Muscle layer of duodenum (tissue), 2 donors: ENCODE data around the gene ERC2.

Experiments
- H3K27ac ChIP-seq: one replicate; pipeline ENCODE4 v1.7.0; 2013; ENCODE audit warnings: mild to moderate bottlenecking, low read length
- H3K27me3 ChIP-seq: one replicate; pipeline ENCODE4 v1.7.0; 2013; ENCODE audit warnings: low read depth, mild to moderate bottlenecking, control low read depth, low read length
- H3K36me3 ChIP-seq, 2 donors: one replicate each; pipeline ENCODE4 v1.7.0; 2013; ENCODE audit warnings: low read length in 2 of 2, control low read depth in 1 of 2, mild to moderate bottlenecking in 1 of 2; ENCODE audit not compliant: insufficient read depth in 2 of 2, control insufficient read depth in 1 of 2
- H3K4me1 ChIP-seq, 2 donors: one replicate each; pipeline ENCODE4 v1.7.0; 2013; ENCODE audit warnings: low read length in 2 of 2, mild to moderate bottlenecking in 2 of 2, control low read depth in 1 of 2, moderate library complexity in 1 of 2; ENCODE audit not compliant: insufficient read depth in 2 of 2, control insufficient read depth in 1 of 2
- H3K4me3 ChIP-seq, 2 donors: one replicate each; pipeline ENCODE4 v1.7.0; 2013; ENCODE audit warnings: low read length in 2 of 2, low read depth in 1 of 2, mild to moderate bottlenecking in 1 of 2
- H3K9me3 ChIP-seq, 2 donors: one replicate each; pipeline ENCODE4 v1.7.0; 2013; ENCODE audit warnings: low read length in 2 of 2, control low read depth in 1 of 2, mild to moderate bottlenecking in 1 of 2; ENCODE audit not compliant: control insufficient read depth in 1 of 2
- donor health status: healthy.

The ERC2 gene

DNA sequence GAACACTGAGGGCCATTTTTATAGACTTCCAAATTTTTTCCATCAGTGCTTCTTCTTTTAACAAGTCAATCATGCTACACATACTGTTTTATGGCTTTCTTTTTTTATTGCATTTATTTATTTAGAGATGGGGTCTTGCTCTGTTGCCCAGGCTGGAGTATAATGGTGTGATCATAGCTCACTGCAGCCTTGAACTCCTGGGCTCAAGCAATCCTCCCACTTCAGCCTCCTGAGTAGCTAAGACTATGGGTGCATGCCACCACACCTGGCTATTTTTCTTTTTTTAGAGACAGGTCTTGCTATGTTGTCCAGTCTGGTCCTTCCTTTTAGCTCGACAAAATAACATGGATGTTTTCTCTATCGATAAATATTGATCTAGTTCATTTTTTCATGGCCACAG, 555.4 kb downstream of the ERC2 start:
- no peaks in the 10 kb centered on the region for H3K36me3 ChIP-seq
- H3K9me3 ChIP-seq: no peaks in the 10 kb centered on the region
- H3K27ac ChIP-seq: no peak overlapping the region
- H3K27me3 ChIP-seq: no peaks in the 10 kb centered on the region
- H3K4me3 ChIP-seq: no peak overlapping the region
- H3K4me1 ChIP-seq: no peaks in the 10 kb centered on the region

DNA sequence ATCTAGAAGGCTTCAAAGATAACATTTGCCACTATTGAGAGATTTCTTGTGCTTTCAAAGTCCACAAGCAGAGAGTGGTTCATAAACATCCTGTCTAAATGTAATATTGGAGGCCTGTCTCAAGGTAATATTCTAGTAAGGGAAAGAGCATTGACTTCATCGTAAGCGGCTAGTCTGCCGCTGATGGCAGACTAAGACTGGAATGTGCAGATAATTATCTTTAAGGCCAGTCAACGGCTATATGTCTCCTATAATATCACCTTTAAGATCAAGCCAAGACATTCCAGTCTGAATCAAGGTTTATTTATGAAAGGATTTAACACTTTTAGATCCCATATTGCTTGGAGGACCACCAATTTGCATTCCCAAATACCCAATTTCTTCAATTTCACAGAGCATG, 557.0 kb downstream of the ERC2 start:
- no peaks in the 10 kb centered on the region for H3K9me3 ChIP-seq
- H3K27me3 ChIP-seq: no peaks in the 10 kb centered on the region
- no peak overlapping the region for H3K27ac ChIP-seq
- no peaks in the 10 kb centered on the region for H3K36me3 ChIP-seq
- H3K4me3 ChIP-seq: no peak overlapping the region
- no peaks in the 10 kb centered on the region for H3K4me1 ChIP-seq

DNA sequence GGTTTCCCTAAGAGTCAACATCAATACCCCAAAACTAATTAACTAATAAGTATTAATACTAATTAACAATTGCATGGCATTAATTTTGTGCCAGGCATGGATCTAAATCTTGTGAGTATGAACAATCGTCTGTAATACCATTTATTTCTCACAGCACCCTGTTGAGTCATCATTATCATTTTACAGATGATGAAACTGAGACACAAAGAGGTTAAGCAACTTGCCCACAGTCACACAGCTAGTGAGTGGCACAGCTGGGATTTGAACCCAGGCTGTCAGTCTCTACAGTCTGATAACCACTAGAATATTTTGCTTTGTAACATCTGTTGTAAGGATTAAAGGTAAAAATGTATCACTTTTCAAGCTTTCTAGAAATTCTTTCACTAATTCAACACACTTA, 557.7 kb downstream of the ERC2 start:
- Histone ChIP-seq H3K9me3 (no peaks in the 10 kb centered on the region), H3K4me1 (no peaks in the 10 kb centered on the region), H3K4me3 (no peak overlapping the region), H3K36me3 (no peaks in the 10 kb centered on the region), H3K27ac (no peak overlapping the region), H3K27me3 (no peaks in the 10 kb centered on the region)

DNA sequence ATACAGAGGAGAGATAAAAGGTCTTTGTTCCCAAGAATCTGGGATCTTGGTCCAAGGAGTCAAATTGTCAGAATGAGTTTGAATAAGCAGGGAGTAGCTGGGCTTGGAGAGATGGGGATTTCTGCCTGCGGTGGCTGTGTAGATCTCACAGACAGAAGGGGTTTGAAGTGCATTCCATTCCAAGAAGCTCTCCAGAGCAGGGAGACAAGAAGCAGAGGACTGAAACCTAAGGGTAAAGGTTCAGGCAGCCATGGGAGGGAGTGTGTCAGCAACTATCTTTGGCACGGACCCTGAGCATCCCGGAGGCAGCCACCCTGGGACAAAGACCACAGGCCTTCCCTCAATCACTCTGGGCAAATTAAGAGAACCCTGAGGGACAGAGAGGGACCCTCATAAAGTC, 558.9 kb downstream of the ERC2 start:
- Histone ChIP-seq H3K36me3 (no peaks in the 10 kb centered on the region), H3K27me3 (no peaks in the 10 kb centered on the region), H3K4me3 (no peak overlapping the region), H3K9me3 (no peaks in the 10 kb centered on the region), H3K27ac (no peak overlapping the region), H3K4me1 (no peaks in the 10 kb centered on the region)

DNA sequence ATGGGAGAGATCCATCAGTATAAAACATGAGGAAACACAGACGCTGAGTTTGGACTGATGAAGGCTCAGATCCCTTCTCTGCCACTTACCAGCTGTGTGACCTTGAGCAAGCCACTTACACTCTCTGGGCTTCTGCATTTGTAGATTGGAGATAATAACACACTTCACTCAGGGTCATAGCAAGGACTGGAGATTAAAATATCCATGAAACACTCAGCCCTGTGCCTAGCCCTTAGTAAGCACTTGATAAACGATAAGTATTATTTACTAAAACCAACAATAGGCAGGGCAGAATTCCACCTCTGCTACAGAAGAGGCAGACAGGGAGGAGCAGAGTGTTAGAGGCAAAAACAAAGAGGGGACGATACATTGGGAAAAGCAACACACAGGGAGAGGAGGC, 560.7 kb downstream of the ERC2 start:
- Histone ChIP-seq H3K27ac (no peak overlapping the region), H3K27me3 (no peaks in the 10 kb centered on the region), H3K4me3 (no peak overlapping the region), H3K4me1 (no peaks in the 10 kb centered on the region), H3K9me3 (no peaks in the 10 kb centered on the region), H3K36me3 (no peaks in the 10 kb centered on the region)

DNA sequence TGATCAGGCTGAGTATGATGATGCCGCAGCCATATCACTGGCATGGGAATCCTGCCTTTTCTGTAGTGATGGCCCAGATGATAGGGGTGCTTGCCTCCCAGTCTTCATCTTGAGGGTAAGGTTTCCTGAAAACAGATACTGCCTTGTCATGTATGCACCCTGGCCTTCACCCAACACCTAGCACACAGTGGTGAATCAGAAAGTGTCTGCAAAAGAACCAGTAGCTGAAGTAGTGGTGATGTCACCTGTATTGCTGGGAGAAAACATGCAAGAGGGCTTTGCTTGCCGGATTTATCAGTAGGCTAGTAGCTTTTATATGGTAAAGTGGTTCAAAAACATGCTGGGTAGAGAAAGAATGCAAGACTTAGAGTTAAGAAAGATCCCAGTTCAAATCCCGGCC, 561.4 kb downstream of the ERC2 start:
- no peak overlapping the region for H3K27ac ChIP-seq
- no peaks in the 10 kb centered on the region for H3K9me3 ChIP-seq
- no peak overlapping the region for H3K4me3 ChIP-seq
- H3K27me3 ChIP-seq: no peaks in the 10 kb centered on the region
- no peaks in the 10 kb centered on the region for H3K36me3 ChIP-seq
- H3K4me1 ChIP-seq: no peaks in the 10 kb centered on the region

DNA sequence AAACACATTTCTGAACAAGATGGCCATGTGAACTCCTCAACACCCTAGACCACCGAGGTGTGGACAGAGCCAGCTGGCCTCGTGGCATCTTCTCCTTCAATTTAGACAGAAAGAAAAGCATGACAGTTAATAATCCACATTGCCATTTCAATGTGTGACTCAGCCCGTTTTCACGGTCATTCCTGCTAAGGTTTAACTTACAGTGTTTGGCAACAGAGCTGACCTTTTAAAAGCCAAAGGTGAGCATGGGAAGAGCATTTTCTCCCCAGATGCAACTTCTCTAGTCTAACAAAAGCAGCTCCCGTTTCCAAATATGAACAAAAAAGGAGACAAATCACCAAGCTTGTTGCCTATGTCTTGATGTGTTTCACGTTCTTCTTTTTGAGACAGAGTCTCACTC, 563.6 kb downstream of the ERC2 start:
- Histone ChIP-seq H3K4me3 (no peak overlapping the region), H3K27me3 (no peaks in the 10 kb centered on the region), H3K36me3 (no peaks in the 10 kb centered on the region), H3K27ac (no peak overlapping the region), H3K4me1 (no peaks in the 10 kb centered on the region), H3K9me3 (no peaks in the 10 kb centered on the region)

DNA sequence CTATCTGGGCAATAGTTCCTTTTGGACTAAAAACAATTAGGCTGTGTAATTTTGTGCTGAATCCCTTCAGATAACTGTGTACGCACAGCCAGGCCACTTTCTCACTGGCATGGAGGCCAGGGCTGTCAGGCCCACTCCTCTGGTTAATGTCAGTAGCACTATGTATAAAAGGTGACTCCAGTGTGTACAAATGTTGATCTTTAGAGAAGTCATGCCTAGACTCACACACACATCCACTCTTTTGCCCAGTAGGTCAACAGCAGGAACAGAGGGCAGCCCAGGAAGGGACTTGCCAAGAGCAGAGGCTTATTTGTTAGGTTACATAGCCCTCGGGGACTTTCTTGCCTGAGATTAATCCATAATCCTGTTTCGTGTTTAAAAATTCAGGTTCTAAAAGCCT, 564.6 kb downstream of the ERC2 start:
- H3K27ac ChIP-seq: no peak overlapping the region
- H3K4me3 ChIP-seq: no peak overlapping the region
- H3K9me3 ChIP-seq: no peaks in the 10 kb centered on the region
- no peaks in the 10 kb centered on the region for H3K4me1 ChIP-seq
- H3K36me3 ChIP-seq: no peaks in the 10 kb centered on the region
- no peaks in the 10 kb centered on the region for H3K27me3 ChIP-seq

DNA sequence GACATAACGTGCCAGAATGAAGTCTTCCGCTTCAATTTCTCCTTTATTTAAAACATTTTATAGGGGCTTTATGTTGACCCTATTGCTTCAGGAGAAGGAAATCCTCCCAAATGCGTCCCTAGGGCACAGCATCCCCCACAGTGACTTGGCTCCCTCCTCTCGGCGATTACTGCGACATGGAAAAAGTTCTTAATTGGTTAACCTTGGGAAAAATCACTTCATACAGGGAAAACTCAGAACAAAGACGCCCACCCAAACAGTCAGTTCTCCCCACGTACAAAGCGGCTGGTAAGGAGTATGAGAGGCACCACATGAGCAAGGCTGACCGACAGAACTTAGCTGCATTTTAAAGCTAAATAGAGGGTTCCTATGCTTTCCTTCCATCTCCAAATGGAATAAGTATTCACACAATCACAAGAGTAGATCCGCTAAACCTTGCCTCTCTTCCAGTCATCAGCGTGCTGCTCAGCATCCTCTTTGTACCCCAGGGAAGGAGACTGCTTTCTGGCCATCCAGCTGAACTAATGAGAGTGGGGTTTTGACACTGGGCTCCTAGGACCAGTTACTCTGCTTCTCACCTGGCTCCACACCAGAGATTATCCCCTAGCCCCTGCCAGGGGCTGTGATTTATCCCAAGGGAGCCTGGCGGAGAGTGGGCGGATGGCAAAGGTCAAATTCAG, 565.9 kb downstream of the ERC2 start:
- H3K4me1 ChIP-seq: no peaks in the 10 kb centered on the region
- no peaks in the 10 kb centered on the region for H3K36me3 ChIP-seq
- H3K9me3 ChIP-seq: no peaks in the 10 kb centered on the region
- H3K27me3 ChIP-seq: no peaks in the 10 kb centered on the region
- no peak overlapping the region for H3K27ac ChIP-seq
- H3K4me3 ChIP-seq: no peak overlapping the region

DNA sequence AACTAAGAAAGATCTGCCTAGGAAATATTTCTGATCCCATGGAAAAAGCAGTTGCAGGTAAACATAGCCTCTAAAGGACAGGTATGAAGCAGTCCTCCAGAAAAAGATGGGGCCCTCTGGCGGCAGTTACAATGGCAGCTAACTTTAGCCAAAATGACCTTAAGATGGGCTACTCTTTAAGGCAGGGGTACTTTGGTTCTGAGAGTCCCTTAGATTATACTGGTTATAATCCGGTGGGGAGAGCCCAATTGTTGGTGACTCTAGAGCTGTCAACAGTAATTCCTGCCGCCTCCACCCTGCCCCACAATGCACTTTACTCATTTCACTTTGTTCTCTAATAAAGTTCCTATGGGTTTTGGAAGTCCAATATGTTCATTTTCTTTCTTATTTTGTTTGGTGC, 568.4 kb downstream of the ERC2 start:
- no peak overlapping the region for H3K4me3 ChIP-seq
- no peaks in the 10 kb centered on the region for H3K9me3 ChIP-seq
- H3K36me3 ChIP-seq: no peaks in the 10 kb centered on the region
- H3K4me1 ChIP-seq: no peaks in the 10 kb centered on the region
- H3K27ac ChIP-seq: no peak overlapping the region
- H3K27me3 ChIP-seq: no peaks in the 10 kb centered on the region

DNA sequence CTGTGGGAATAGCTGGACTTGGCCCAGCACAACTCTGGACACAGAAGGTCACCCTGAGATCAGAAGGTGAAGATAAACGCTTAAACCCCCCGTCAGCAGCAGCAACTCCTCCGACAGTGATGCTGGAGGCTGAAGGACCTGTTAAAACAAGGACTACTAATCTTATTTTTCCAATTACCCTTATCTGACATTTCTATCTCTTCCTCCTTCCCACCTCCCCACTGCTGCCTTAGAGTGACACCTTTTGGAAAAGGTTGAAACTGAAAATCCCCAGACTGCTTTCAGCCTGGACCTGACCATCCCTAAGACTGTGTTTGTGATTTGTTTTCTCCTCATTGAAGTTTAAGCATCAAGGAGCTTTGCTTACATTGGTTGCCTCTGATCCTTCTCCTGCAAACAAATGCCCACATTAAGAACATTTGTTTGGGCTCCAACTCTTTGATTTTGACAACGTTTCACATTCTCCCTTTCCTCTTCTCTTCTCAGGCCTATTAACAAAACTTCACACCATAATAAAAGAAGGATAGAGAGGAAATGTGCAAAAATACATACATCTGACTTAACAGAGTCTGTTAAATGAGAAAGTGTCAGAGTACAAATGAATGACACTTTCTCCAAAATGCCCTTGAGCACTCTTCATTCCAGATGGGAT, 570.6 kb downstream of the ERC2 start:
- no peaks in the 10 kb centered on the region for H3K27me3 ChIP-seq
- no peaks in the 10 kb centered on the region for H3K4me1 ChIP-seq
- no peak overlapping the region for H3K27ac ChIP-seq

More for the DNA sequence above, 570.6 kb downstream of the ERC2 start:
- H3K36me3 ChIP-seq: no peaks in the 10 kb centered on the region
- H3K9me3 ChIP-seq: no peaks in the 10 kb centered on the region
- H3K4me3 ChIP-seq: no peak overlapping the region
